Measurements from ENCODE around the gene IL3. TPM values are rescaled to one million over a fixed set of nuclear protein-coding genes. Genes with fewer than 3 reads are reported as not detected.

The IL3 gene
- total RNA-seq, 1 experiment from 2014 or later = not detected

DNA sequence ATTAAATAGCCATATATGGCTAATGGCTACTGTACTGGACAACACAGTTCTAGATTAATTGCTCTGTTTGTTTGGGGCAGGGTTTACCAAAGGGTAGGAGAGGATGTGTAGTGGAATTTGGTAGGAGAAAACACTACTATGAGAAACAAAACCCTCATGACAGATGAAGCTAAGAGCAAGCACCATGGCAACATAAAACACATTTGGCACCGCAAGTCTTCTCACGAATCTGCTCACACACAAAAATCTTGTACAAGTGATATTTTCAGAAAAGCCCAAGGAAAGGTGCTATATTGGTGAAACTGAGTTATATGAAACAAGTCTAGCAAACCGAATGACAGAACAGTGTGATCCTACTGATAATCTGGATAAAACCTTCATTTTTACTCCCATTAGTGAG, 51.7 kb downstream of the IL3 start:
- intact Hi-C loops (cut with micrococcal nuclease; ENCODE audit: unreplicated experiment) = no loop called here
- TF ChIP-seq EZH2 (IDR thresholded peaks at IDR 0.05; ENCODE audit: borderline replicate concordance, low read depth, low read length, poor library complexity, severe bottlenecking) = no peak
- TF ChIP-seq, protein P1, sequence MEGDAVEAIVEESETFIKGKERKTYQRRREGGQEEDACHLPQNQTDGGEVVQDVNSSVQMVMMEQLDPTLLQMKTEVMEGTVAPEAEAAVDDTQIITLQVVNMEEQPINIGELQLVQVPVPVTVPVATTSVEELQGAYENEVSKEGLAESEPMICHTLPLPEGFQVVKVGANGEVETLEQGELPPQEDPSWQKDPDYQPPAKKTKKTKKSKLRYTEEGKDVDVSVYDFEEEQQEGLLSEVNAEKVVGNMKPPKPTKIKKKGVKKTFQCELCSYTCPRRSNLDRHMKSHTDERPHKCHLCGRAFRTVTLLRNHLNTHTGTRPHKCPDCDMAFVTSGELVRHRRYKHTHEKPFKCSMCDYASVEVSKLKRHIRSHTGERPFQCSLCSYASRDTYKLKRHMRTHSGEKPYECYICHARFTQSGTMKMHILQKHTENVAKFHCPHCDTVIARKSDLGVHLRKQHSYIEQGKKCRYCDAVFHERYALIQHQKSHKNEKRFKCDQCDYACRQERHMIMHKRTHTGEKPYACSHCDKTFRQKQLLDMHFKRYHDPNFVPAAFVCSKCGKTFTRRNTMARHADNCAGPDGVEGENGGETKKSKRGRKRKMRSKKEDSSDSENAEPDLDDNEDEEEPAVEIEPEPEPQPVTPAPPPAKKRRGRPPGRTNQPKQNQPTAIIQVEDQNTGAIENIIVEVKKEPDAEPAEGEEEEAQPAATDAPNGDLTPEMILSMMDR (conservative IDR thresholded peaks at IDR 0.05; ENCODE audit: low read depth, low read length) = no peak

More for the DNA sequence above, 51.7 kb downstream of the IL3 start:
- CTCF ChIA-PET = no interaction called here
- Histone ChIP-seq H3K4me3 (ENCODE audit: low read depth, low read length, poor library complexity, severe bottlenecking) (no peak overlapping the region), H3K27ac (ENCODE audit: low read depth, low read length, poor library complexity, severe bottlenecking) (no peak overlapping the region), H3K4me1 (ENCODE audit: insufficient read depth, low read length, poor library complexity, severe bottlenecking) (no peaks in the 10 kb centered on the region), H3K9me3 (ENCODE audit: low read depth, low read length, poor library complexity, severe bottlenecking) (no peaks in the 10 kb centered on the region), H3K27me3 (replicated peaks; ENCODE audit: insufficient read depth, low read depth, low read length, poor library complexity) (no peaks in the 10 kb centered on the region), H3K36me3 (ENCODE audit: insufficient read depth, low read length, poor library complexity, severe bottlenecking) (no peaks in the 10 kb centered on the region)
- DNase-seq (ENCODE audit: low spot score) = no peak
- POLR2A ChIA-PET (ENCODE audit: low non-redundant PET) = no interaction called here
- BruUV-seq (replicated peaks) = no TSS peak

Other genes starting within 250 kb of the IL3 start
- not detected in 2 replicates for gene MEIKIN, start 115.0 kb upstream of the IL3 start, total RNA-seq (2021)
- not detected in 2 replicates for gene ACSL6, start 49.0 kb upstream of the IL3 start, total RNA-seq (2021)
- gene CSF2, start 13.1 kb downstream of the IL3 start, total RNA-seq (2021) = not detected in 2 replicates
- gene P4HA2, start 167.2 kb downstream of the IL3 start, total RNA-seq (2021) = 2.8 and 3.3 TPM in 2 replicates
- gene PDLIM4, start 197.0 kb downstream of the IL3 start, total RNA-seq (2021) = 6.0 and 8.9 TPM in 2 replicates
- 0.42 and 0.99 TPM in 2 replicates for gene SLC22A4, start 233.7 kb downstream of the IL3 start, total RNA-seq (2021)

Measured in A673 (cell line).